OCI-LY3 (cell line): ENCODE results near the gene NBPF3.
"Not testable (repeated sequence)": the region's sequence is repeated elsewhere in the genome, so short reads cannot be mapped to it uniquely, and the experiment has no call there.

Experiments used
- EZH2phosphoT487 ChIP-seq: fragments of 200-600 bp; shearing (Covaris generic); IDR thresholded peaks from 2 replicates; pipeline ENCODE4 v1.6.1; 2018; ENCODE audit warnings: antibody characterized with exemption, mixed run types, low read depth
- TF ChIP-seq, protein P1 (sequence below): fragments of 200-600, 300-600 bp; sonication (generic); IDR thresholded peaks from 2 replicates; pipeline ENCODE4 v1.5.1; 2014; ENCODE audit warnings: antibody characterized with exemption, low read length, low read depth

GRCh38 chr1:21453964-21454614 is 14.2 kb downstream of the NBPF3 start:
- TF ChIP-seq, protein P1, sequence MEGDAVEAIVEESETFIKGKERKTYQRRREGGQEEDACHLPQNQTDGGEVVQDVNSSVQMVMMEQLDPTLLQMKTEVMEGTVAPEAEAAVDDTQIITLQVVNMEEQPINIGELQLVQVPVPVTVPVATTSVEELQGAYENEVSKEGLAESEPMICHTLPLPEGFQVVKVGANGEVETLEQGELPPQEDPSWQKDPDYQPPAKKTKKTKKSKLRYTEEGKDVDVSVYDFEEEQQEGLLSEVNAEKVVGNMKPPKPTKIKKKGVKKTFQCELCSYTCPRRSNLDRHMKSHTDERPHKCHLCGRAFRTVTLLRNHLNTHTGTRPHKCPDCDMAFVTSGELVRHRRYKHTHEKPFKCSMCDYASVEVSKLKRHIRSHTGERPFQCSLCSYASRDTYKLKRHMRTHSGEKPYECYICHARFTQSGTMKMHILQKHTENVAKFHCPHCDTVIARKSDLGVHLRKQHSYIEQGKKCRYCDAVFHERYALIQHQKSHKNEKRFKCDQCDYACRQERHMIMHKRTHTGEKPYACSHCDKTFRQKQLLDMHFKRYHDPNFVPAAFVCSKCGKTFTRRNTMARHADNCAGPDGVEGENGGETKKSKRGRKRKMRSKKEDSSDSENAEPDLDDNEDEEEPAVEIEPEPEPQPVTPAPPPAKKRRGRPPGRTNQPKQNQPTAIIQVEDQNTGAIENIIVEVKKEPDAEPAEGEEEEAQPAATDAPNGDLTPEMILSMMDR, result not testable (repeated sequence)
- not testable (repeated sequence) for TF ChIP-seq EZH2phosphoT487
